GM12864 (cell line): Measurements from ENCODE around the gene PLSCR1.

Source experiments
- DNase-seq: peaks from one replicate; pipeline ENCODE4 v3.0.0-alpha.2; 2011; ENCODE audit warnings: low read depth
- H3K4me3 ChIP-seq: 2 replicates; pipeline ENCODE4 v1.5.1; 2011; ENCODE audit warnings: mild to moderate bottlenecking, low read depth, low read length, control low read depth
- TF ChIP-seq, protein P1 (sequence below): IDR thresholded peaks from 2 replicates; pipeline ENCODE4 v1.5.1; 2011; ENCODE audit warnings: low read depth, mild to moderate bottlenecking, moderate library complexity, low read length, control low read depth, inconsistent platforms; ENCODE audit errors: missing control alignments

The PLSCR1 gene

DNA sequence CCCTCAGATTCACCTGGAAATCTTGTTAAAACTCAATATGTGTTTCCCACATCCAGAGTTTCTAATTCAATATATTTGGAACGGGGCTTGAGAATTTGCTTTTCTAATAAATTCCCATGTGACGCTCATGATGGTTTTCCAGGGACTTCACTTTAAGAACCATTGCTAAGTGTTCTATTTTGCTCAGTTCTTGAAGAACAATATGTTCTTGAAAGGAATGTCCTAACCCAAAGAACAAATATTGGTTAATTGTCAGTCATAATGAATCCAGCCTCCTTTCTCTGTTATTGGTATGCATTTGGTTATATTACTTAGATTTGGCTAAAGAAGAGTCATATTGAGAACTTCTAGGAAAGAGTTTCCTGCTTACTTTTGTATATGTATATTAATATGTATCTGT, 70.7 kb downstream of the PLSCR1 start:
- no peak for DNase-seq
- H3K4me3 ChIP-seq, result no peak overlapping the region
- TF ChIP-seq, protein P1, sequence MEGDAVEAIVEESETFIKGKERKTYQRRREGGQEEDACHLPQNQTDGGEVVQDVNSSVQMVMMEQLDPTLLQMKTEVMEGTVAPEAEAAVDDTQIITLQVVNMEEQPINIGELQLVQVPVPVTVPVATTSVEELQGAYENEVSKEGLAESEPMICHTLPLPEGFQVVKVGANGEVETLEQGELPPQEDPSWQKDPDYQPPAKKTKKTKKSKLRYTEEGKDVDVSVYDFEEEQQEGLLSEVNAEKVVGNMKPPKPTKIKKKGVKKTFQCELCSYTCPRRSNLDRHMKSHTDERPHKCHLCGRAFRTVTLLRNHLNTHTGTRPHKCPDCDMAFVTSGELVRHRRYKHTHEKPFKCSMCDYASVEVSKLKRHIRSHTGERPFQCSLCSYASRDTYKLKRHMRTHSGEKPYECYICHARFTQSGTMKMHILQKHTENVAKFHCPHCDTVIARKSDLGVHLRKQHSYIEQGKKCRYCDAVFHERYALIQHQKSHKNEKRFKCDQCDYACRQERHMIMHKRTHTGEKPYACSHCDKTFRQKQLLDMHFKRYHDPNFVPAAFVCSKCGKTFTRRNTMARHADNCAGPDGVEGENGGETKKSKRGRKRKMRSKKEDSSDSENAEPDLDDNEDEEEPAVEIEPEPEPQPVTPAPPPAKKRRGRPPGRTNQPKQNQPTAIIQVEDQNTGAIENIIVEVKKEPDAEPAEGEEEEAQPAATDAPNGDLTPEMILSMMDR, result no peak

DNA sequence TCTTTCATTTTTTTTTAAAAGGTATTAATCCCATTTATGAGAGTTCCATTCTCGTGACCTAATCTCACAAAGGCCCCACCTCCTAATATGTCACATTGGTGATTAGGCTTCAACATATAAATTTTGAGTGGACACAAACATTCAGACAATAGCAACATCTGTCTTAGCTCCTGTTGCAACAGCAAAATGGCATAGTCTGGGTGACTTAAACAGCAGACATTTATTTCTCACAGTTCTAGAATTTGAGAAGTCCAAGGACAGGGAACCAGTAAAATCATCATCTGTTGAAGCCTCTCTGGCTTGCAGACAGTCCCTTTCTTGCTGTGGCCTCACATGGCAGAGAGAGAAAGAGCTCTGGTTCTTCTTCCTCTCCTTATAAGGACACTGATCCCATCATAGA, 71.8 kb downstream of the PLSCR1 start:
- no peak overlapping the region for H3K4me3 ChIP-seq
- TF ChIP-seq, protein P1, result no peak
- no peak for DNase-seq

DNA sequence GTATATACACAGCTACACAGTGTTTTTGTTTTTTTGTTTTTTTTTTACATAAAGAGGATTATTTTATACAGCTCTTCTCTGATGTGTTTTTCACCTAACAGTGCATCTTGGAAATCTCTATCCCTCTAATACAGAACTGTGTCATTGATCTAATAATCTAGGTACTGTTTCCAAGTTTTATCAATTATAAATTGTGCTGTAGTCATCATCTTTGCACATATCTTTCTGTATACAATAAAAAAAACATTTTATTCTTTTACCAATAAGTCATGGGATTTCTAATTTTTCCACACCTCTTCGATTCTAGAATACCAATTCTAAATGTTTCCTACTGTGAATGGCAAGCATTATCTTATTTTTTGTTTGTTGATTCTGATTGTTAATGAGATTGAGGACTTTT, 73.4 kb downstream of the PLSCR1 start:
- TF ChIP-seq, protein P1, result no peak
- H3K4me3 ChIP-seq, result no peak overlapping the region
- DNase-seq, result no peak

DNA sequence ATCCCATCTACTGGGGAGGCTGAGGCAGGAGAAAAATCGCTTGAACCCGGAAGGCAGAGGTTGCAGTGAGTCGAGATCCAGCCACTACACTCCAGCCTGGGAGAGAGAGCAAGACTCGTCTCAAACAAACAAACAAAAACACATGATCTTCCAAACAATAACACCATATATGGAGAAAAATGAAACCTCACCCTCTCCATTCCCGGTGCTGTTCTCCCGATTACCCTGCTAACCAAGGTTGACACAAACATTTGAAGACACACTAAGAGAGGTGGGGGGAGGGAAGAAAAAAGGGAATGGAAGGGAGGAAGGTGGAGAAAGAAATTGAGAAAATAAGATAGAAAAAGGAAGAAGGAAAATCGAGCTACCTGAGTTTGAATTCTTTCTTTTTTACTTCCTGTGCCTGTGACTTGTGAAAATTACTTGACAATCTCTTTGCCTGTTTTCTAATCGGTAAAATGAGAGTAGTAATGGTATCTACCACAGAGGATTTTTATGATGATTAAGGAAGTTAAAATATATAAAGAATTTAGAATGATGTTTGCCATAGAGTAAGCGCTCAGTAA, 73.9 kb downstream of the PLSCR1 start:
- TF ChIP-seq, protein P1, result no peak
- no peak for DNase-seq
- H3K4me3 ChIP-seq, result no peak overlapping the region

DNA sequence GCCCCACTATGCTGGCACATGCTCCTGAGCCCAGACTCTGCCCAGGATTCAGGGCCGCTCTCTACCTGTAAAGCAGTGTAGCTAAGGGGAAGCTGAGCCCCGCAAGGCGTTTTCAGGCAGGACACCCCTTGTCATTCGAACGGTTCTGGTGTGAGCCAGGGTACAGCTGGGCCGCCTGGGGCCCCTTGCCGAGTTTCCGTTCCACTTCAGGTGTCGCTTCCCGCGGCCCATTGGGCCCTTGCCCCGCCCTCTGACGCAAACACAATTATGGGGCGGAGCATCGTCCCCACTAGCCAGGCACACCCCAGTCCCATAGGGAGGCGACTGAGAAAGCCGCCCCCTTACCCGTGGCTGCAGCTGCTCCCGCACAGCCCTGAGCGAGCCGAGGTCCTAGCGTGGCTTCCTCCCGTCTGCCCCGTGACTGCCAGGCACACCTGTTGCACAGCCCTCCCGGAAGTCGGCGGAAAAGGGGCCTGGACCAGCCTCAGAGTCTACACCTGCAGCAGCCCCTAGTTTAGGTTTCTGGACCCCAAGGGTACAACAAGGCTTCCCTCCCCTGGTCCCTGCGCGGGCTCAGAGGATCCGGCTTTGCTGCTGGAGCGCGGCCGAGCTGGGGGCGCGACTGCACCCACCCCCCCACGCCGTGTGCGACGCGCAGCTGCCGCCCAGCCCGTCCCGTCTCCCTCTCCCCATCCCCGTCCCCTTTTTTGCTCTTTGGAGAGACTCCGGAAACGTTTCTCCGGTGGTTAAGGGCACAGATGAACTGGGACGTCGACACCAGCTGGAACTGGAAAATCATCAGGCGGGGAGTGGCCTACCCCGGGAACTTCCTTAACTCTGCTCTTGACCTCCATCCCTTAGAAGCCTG, 75.0 kb downstream of the PLSCR1 start, which contains the start of gene PLSCR2:
Gene PLSCR2, minus strand, starts transcription at position 412 of the 868 bp plus-strand sequence. CDS start 9,657 bp downstream, outside the sequence.
- TF ChIP-seq, protein P1, result no peak
- peak; percentile 29 for DNase-seq
- peak within 1 kb of the TSS; percentile 68 for H3K4me3 ChIP-seq

DNA sequence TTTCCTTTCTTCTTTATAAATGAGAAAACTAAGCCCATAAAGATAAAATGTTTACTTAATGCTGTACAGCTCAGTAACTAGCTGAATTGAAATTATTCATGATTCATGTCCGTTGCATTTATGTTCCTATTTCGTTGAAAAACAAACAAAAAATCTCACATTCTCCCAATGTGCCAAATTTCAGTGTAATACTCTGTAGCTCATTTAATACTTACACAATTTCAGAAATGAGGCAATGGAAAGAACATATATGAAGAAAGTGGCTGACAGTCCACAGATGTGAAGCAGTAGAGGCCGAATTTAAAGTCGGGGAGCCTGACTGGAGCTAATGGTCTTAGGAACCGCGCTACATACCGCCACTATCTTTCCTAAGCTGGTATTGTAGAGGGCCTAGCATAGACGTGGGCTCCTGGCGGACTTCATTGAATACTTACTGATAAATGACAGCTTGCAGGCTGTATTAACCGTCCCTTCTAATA, 75.7 kb downstream of the PLSCR1 start:
- no peak for DNase-seq
- peak overlapping the region; percentile 68 for H3K4me3 ChIP-seq
- TF ChIP-seq, protein P1, result no peak
